ENCODE data around the gene ARHGAP24. TPM values are rescaled to one million over a fixed set of nuclear protein-coding genes. Genes with fewer than 3 reads are reported as not detected.
"Not testable (repeated sequence)": the region's sequence is repeated elsewhere in the genome, so short reads cannot be mapped to it uniquely, and the experiment has no call there.

The ARHGAP24 gene
- total and polyA plus RNA-seq, 4 donors: 1.8 to 15.2 (median 3.3) TPM

- Histone ChIP-seq H3K27me3 (ENCODE audit: control insufficient read depth in 4 of 4, insufficient read depth in 4 of 4, low read length in 3 of 4) (no peaks in the 10 kb centered on the region), H3K4me3 (ENCODE audit: low read depth in 1 of 3, low read length in 3 of 3) (no peak overlapping the region), H3K9me3 (ENCODE audit: control insufficient read depth in 4 of 4, low read length in 3 of 4) (no peaks in the 10 kb centered on the region), H3K36me3 (ENCODE audit: control insufficient read depth in 4 of 4, insufficient read depth in 3 of 4, low read depth in 1 of 4, low read length in 3 of 4) (no peaks in the 10 kb centered on the region), H3K9ac (ENCODE audit: low read depth in 1 of 2, low read length in 2 of 2) (no peak overlapping the region), H3K27ac (ENCODE audit: low read depth in 1 of 2, low read length in 2 of 2) (no peak overlapping the region), H3K4me1 (ENCODE audit: control insufficient read depth in 4 of 4, insufficient read depth in 4 of 4, low read length in 3 of 4) (no peaks in the 10 kb centered on the region)
- no peak for TF ChIP-seq ATF3 (IDR thresholded peaks at IDR 0.05)
- DNase-seq (ENCODE audit: low spot score): no peak
These were observed 545.0 kb downstream of the ARHGAP24 start for GRCh38 chr4:86019906-86020305.

GRCh38 chr4:86021671-86022070 is 546.7 kb downstream of the ARHGAP24 start:
- H3K4me3 ChIP-seq (ENCODE audit: low read depth in 1 of 3, low read length in 3 of 3); DNase-seq (ENCODE audit: low spot score); H3K9me3 ChIP-seq (ENCODE audit: control insufficient read depth in 4 of 4, low read length in 3 of 4); H3K36me3 ChIP-seq (ENCODE audit: control insufficient read depth in 4 of 4, insufficient read depth in 3 of 4, low read depth in 1 of 4, low read length in 3 of 4); H3K9ac ChIP-seq (ENCODE audit: low read depth in 1 of 2, low read length in 2 of 2); H3K27ac ChIP-seq (ENCODE audit: low read depth in 1 of 2, low read length in 2 of 2); H3K27me3 ChIP-seq (ENCODE audit: control insufficient read depth in 4 of 4, insufficient read depth in 4 of 4, low read length in 3 of 4); H3K4me1 ChIP-seq (ENCODE audit: control insufficient read depth in 4 of 4, insufficient read depth in 4 of 4, low read length in 3 of 4): not testable (repeated sequence)
- WGBS: 98% methylated on average over 24 of the region's 24 CpGs

GRCh38 chr4:86026720-86027119 is 551.8 kb downstream of the ARHGAP24 start:
- WGBS: 87% methylated on average over 8 of the region's 8 CpGs
- no peak for DNase-seq (ENCODE audit: low spot score)
- Histone ChIP-seq H3K27me3 (ENCODE audit: control insufficient read depth in 4 of 4, insufficient read depth in 4 of 4, low read length in 3 of 4) (no peaks in the 10 kb centered on the region), H3K9me3 (ENCODE audit: control insufficient read depth in 4 of 4, low read length in 3 of 4) (no peaks in the 10 kb centered on the region), H3K9ac (ENCODE audit: low read depth in 1 of 2, low read length in 2 of 2) (no peak overlapping the region), H3K4me1 (ENCODE audit: control insufficient read depth in 4 of 4, insufficient read depth in 4 of 4, low read length in 3 of 4) (no peaks in the 10 kb centered on the region), H3K27ac (ENCODE audit: low read depth in 1 of 2, low read length in 2 of 2) (no peak overlapping the region), H3K36me3 (ENCODE audit: control insufficient read depth in 4 of 4, insufficient read depth in 3 of 4, low read depth in 1 of 4, low read length in 3 of 4) (no peaks in the 10 kb centered on the region), H3K4me3 (ENCODE audit: low read depth in 1 of 3, low read length in 3 of 3) (no peak overlapping the region)
- TF ChIP-seq MAX (IDR thresholded peaks at IDR 0.05): no peak
- no peak for TF ChIP-seq EGR1 (IDR thresholded peaks at IDR 0.05; ENCODE audit: low read depth in 2 of 2)
- no peak for TF ChIP-seq FOXA1 (IDR thresholded peaks at IDR 0.05)
- no peak for TF ChIP-seq REST (IDR thresholded peaks at IDR 0.05)
- TF ChIP-seq ZBTB33 (IDR thresholded peaks at IDR 0.05): no peak
- TF ChIP-seq HNF4G (IDR thresholded peaks at IDR 0.05): no peak
- no peak for TF ChIP-seq CTCF (IDR thresholded peaks at IDR 0.05; ENCODE audit: low read depth, low read length, missing input control)
- no peak for TF ChIP-seq ATF3 (IDR thresholded peaks at IDR 0.05)
- no peak for TF ChIP-seq TAF1 (conservative IDR thresholded peaks at IDR 0.05)
- TF ChIP-seq NR2F2 (IDR thresholded peaks at IDR 0.05): no peak
- no peak for TF ChIP-seq RAD21 (IDR thresholded peaks at IDR 0.05)
- no peak for TF ChIP-seq YY1 (IDR thresholded peaks at IDR 0.05)
- no peak for TF ChIP-seq GABPA (IDR thresholded peaks at IDR 0.05 in 1 of 2, conservative IDR thresholded peaks at IDR 0.05 in 1 of 2)
- TF ChIP-seq FOXA2 (IDR thresholded peaks at IDR 0.05): no peak
- TF ChIP-seq RXRA (IDR thresholded peaks at IDR 0.05): no peak
- no peak for TF ChIP-seq SP1 (IDR thresholded peaks at IDR 0.05)
- no peak for TF ChIP-seq JUND (IDR thresholded peaks at IDR 0.05)
- TF ChIP-seq HNF4A (conservative IDR thresholded peaks at IDR 0.05): no peak

Measured in liver (tissue), 9 donors.